Immature natural killer cell (primary cell): Measurements from ENCODE around the gene PI16. TPM values are rescaled to one million over a fixed set of nuclear protein-coding genes. Genes with fewer than 3 reads are reported as not detected.

Experiments
- DNase-seq, 3 donors: peaks; one replicate each; pipeline ENCODE4 v3.0.0; 2022; ENCODE audit warnings: mixed read lengths in 1 of 3
- H3K27ac Mint-ChIP-seq, 6 donors: one replicate each; pipeline ENCODE4 v1.8.0; 2020; ENCODE audit warnings: mixed read lengths in 6 of 6, mild to moderate bottlenecking in 5 of 6, inconsistent platforms in 4 of 6, moderate library complexity in 3 of 6
- H3K27me3 Mint-ChIP-seq, 3 donors: one replicate each; pipeline ENCODE4 v1.8.0; 2020 to 2021; ENCODE audit warnings: low read depth in 3 of 3, mild to moderate bottlenecking in 3 of 3, mixed read lengths in 3 of 3, moderate library complexity in 3 of 3, inconsistent platforms in 1 of 3
- H3K36me3 Mint-ChIP-seq, 3 donors: one replicate each; pipeline ENCODE4 v1.8.0; 2020; ENCODE audit warnings: mixed read lengths in 3 of 3, inconsistent platforms in 2 of 3, mild to moderate bottlenecking in 2 of 3
- H3K4me1 Mint-ChIP-seq, 2 donors: one replicate each; pipeline ENCODE4 v1.8.0; 2020; ENCODE audit warnings: inconsistent platforms in 2 of 2, mild to moderate bottlenecking in 2 of 2, mixed read lengths in 2 of 2, moderate library complexity in 1 of 2
- H3K4me3 Mint-ChIP-seq, 5 donors: one replicate each; pipeline ENCODE4 v1.8.0; 2020; ENCODE audit warnings: mild to moderate bottlenecking in 5 of 5, mixed read lengths in 5 of 5, inconsistent platforms in 3 of 5, moderate library complexity in 3 of 5
- H3K9me3 Mint-ChIP-seq, 6 donors: one replicate each; pipeline ENCODE4 v1.8.0; 2020; ENCODE audit warnings: mild to moderate bottlenecking in 6 of 6, mixed read lengths in 6 of 6, inconsistent platforms in 4 of 6, moderate library complexity in 3 of 6
- polyA plus RNA-seq, 3 donors: library from polyadenylated mRNA; unstranded; fragments of 300-500 nt; fragmentation: Illumina TruSeq; gene quantifications; one replicate each; pipeline ENCODE4 v1.2.3, GENCODE V29; 2021

Gene PI16
- polyA plus RNA-seq, 3 donors from 2014 or later, result 3.6 to 6.9 (median 3.6) TPM

DNA sequence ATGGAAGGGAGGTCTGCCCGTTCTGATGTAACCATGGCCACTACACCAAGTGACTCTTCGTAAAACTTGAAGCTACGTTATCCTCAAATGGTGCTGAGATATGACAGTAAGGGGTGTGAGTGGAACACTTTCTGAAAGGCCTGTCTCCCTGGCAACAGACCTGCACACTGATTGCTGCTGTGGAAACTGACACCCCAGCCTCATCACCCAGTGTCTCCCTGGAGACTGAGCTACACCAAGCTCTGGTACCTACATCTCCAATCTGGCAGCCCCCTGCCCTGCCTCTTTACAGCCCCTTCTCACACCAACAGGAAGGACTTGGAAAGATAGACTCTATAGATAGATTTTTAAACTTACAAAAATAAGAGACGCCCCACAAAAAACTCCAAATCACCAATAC, 13.2 kb downstream of the PI16 start:
- no peak for DNase-seq
- H3K9me3 Mint-ChIP-seq, result no peaks in the 10 kb centered on the region
- H3K4me1 Mint-ChIP-seq, result peaks cover 12 to 17% of the 10 kb centered on the region in 2 donors
- H3K4me3 Mint-ChIP-seq, result no peak overlapping the region
- H3K27ac Mint-ChIP-seq, result no peak overlapping the region
- peaks cover 6 to 44% (median 12%) of the 10 kb centered on the region in 3 donors for H3K36me3 Mint-ChIP-seq
- peaks cover 0 to 6% (median 2%) of the 10 kb centered on the region in 3 donors for H3K27me3 Mint-ChIP-seq

- Mint-ChIP-seq H3K27ac (peak overlapping the region in 1 of 6 donors; percentile 12), H3K27me3 (peaks cover 0 to 5% (median 2%) of the 10 kb centered on the region in 3 donors), H3K36me3 (peaks cover 7 to 49% (median 12%) of the 10 kb centered on the region in 3 donors), H3K4me1 (peaks cover 5 to 11% of the 10 kb centered on the region in 2 donors), H3K9me3 (no peaks in the 10 kb centered on the region), H3K4me3 (no peak overlapping the region)
- no peak for DNase-seq
Observed at GRCh38 chr6:36968266-36968977, 13.9 kb downstream of the PI16 start.

GRCh38 chr6:36969240-36969691, 14.7 kb downstream of the PI16 start:
- peaks cover 11 to 49% (median 19%) of the 10 kb centered on the region in 3 donors for H3K36me3 Mint-ChIP-seq
- H3K9me3 Mint-ChIP-seq, result no peaks in the 10 kb centered on the region
- H3K27ac Mint-ChIP-seq, result no peak overlapping the region
- DNase-seq, result no peak
- H3K4me3 Mint-ChIP-seq, result no peak overlapping the region
- H3K27me3 Mint-ChIP-seq, result peaks cover 0 to 5% (median 2%) of the 10 kb centered on the region in 3 donors
- H3K4me1 Mint-ChIP-seq, result peaks cover 0 to 4% of the 10 kb centered on the region in 2 donors

DNA sequence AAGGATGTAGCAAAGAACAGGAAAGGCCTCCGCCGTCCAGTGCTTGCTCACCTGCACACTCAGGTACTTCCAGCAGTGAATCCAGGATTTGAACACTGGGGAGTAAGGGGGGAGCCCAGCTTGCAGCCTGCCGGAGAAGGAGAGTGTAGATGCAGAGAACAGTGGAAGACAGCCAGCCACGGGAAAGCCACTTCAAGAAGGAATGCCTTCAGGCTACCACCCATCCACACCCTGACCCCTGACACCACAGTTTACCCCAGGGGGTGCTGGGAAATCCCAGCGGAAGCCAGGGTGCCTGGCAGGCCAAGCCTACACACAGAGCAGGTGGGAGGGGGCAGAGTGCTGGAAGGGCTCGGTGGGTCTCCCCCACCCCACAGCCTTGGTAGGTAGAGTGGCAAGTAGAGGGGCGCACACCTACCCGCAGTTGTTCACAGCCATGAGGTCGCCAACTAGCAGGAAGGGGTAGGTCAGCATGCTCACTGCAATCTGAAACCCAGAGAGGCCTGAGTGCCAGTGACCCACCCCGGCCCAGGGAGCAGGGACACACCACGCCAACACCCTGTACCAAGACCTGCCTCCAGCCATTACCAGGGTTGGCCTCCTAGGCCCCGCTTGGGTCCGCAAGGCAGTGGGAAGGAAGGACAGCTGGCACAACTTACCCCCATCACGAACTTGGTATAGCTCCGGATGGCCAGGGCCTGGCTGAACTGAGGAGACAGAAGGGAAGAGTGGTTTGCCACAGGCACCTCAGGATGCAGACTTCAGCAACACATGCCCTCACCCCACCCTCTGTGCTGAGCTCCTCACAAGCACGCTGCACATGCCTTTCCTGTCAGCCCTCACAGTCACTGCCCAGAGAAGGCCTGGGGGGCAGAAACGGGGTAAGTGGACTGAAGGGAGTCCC, 15.7 kb downstream of the PI16 start:
- H3K36me3 Mint-ChIP-seq, result peaks cover 11 to 57% (median 19%) of the 10 kb centered on the region in 3 donors
- H3K4me1 Mint-ChIP-seq, result no peaks in the 10 kb centered on the region
- no peak for DNase-seq
- peak overlapping the region in 2 of 6 donors; percentile 46 to 48 for H3K27ac Mint-ChIP-seq
- peaks cover 0 to 5% (median 2%) of the 10 kb centered on the region in 3 donors for H3K27me3 Mint-ChIP-seq
- no peaks in the 10 kb centered on the region for H3K9me3 Mint-ChIP-seq
- no peak overlapping the region for H3K4me3 Mint-ChIP-seq

DNA sequence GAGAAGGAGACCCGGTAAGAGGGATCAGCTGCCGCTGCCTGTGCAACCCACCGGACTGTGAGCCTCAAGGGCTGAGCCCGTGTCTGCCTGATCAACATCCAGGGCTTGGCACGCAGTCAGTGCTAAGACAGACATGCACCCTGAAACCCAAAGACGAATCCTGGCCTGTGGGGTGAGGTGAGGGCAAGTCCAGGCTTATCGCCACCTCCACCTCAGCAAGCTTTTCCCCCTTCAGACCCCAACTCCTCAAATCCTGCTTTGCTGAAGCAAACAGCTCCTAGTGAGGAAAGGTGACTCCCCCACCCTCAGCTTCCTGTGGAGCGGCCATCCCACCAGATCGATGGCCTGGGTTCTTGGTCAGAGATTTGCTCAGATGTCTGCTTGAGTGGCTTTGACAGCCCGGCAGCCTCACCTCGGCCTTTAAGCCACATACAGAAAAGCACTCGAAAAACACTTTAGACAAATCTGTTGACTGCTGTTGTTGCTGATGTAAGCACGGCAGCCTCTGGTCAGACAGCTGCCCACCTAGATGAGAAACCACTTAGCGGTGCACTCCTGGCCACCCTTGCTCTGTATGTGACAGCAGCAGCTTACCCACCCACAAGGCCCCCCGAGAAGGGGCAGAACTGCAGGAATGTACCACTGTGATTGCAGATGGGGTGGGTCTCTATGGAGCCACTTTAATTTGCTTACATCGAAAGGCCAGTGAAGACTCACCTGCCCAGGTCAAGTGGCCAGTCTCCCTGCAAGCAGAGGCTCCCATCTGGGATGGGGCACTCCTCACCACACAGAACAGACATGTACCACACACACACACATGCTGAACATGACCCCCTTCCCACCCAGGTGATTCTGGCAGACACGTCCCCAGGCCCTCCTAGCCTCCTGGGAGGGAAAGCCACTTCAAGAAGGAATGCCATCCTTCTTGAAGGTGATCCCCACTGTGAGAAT, 16.6 kb downstream of the PI16 start:
- Mint-ChIP-seq H3K4me3 (no peak overlapping the region), H3K27ac (no peak overlapping the region), H3K27me3 (peaks cover 0 to 5% (median 2%) of the 10 kb centered on the region in 3 donors), H3K9me3 (no peaks in the 10 kb centered on the region), H3K4me1 (no peaks in the 10 kb centered on the region), H3K36me3 (peaks cover 15 to 64% (median 24%) of the 10 kb centered on the region in 3 donors)
- no peak for DNase-seq

GRCh38 chr6:36971921-36972673, 17.6 kb downstream of the PI16 start:
- H3K36me3 Mint-ChIP-seq, result peaks cover 15 to 64% (median 24%) of the 10 kb centered on the region in 3 donors
- H3K4me3 Mint-ChIP-seq, result no peak overlapping the region
- H3K9me3 Mint-ChIP-seq, result no peaks in the 10 kb centered on the region

GRCh38 chr6:36973190-36973589, 18.7 kb downstream of the PI16 start:
- no peaks in the 10 kb centered on the region for H3K9me3 Mint-ChIP-seq
- H3K27ac Mint-ChIP-seq, result no peak overlapping the region
- no peak overlapping the region for H3K4me3 Mint-ChIP-seq
- peaks cover 20 to 60% (median 24%) of the 10 kb centered on the region in 3 donors for H3K36me3 Mint-ChIP-seq
- DNase-seq, result no peak
- H3K4me1 Mint-ChIP-seq, result no peaks in the 10 kb centered on the region
- peaks cover 0 to 6% (median 0%) of the 10 kb centered on the region in 3 donors for H3K27me3 Mint-ChIP-seq

More at GRCh38 chr6:36971921-36972673, 17.6 kb downstream of the PI16 start:
- peak overlapping the region in 1 of 6 donors; percentile 74 for H3K27ac Mint-ChIP-seq
- no peaks in the 10 kb centered on the region for H3K4me1 Mint-ChIP-seq
- no peak for DNase-seq
- peaks cover 0 to 7% (median 0%) of the 10 kb centered on the region in 3 donors for H3K27me3 Mint-ChIP-seq

- Mint-ChIP-seq H3K27me3 (peaks cover 0 to 6% (median 0%) of the 10 kb centered on the region in 3 donors), H3K4me3 (peak overlapping the region in 1 of 5 donors; percentile 4), H3K36me3 (peaks cover 20 to 59% (median 24%) of the 10 kb centered on the region in 3 donors), H3K9me3 (no peaks in the 10 kb centered on the region), H3K4me1 (no peaks in the 10 kb centered on the region), H3K27ac (no peak overlapping the region)
- DNase-seq, result no peak
Observed at GRCh38 chr6:36973647-36974046, 19.1 kb downstream of the PI16 start.

DNA sequence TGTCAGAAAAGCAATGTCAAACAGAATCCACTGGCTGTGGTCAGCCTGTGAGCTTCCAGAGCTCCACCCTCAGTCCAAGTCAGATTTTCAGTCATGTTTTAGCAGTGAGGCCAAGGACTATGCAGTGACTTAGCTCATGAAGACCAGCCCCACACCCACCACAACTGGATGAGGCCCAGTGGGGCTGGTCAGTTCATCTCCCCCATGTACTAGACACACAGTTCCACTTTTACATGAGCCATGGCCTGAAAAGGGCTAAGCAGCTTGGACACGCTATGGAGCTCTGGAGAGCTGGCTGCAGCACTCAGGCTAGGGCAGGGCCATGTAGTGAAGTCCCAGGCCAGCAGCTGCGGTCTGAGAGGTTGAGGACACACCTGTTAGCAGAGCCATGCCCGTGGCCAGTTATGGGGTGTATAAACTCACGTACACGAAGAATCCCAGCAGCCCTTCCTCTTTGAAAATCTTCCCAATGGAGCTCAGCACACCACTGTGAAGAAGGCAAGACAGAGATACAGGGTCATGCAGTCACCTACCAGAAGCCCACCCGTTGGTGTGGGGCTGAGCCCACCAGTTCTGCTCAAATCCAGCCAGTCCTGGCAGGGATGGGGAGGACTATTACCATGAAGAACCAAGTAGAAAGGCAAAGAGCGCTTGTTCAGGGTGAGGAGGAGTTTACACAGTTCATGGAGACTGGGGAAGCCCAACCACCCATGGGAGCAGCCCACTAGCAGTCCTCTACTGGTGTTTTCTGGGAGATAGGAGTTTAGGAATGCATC, 20.9 kb downstream of the PI16 start:
- Mint-ChIP-seq H3K36me3 (peaks cover 17 to 49% (median 21%) of the 10 kb centered on the region in 3 donors), H3K27ac (no peak overlapping the region), H3K4me3 (no peak overlapping the region), H3K9me3 (no peaks in the 10 kb centered on the region), H3K27me3 (peaks cover 0 to 3% (median 0%) of the 10 kb centered on the region in 3 donors), H3K4me1 (peaks cover 10 to 16% of the 10 kb centered on the region in 2 donors)
- DNase-seq, result no peak

GRCh38 chr6:36976007-36976264, 21.4 kb downstream of the PI16 start:
- no peak overlapping the region for H3K4me3 Mint-ChIP-seq

GRCh38 chr6:36976509-36976908, 22.0 kb downstream of the PI16 start:
- peaks cover 0 to 3% (median 0%) of the 10 kb centered on the region in 3 donors for H3K27me3 Mint-ChIP-seq
- peaks cover 16 to 24% of the 10 kb centered on the region in 2 donors for H3K4me1 Mint-ChIP-seq
- no peak overlapping the region for H3K4me3 Mint-ChIP-seq
- H3K36me3 Mint-ChIP-seq, result peaks cover 17 to 49% (median 20%) of the 10 kb centered on the region in 3 donors
- no peak for DNase-seq
- H3K27ac Mint-ChIP-seq, result no peak overlapping the region
- H3K9me3 Mint-ChIP-seq, result peaks cover 0 to 2% (median 0%) of the 10 kb centered on the region in 6 donors

More at GRCh38 chr6:36976007-36976264, 21.4 kb downstream of the PI16 start:
- H3K9me3 Mint-ChIP-seq, result peaks cover 0 to 2% (median 0%) of the 10 kb centered on the region in 6 donors
- no peak for DNase-seq
- peaks cover 17 to 49% (median 21%) of the 10 kb centered on the region in 3 donors for H3K36me3 Mint-ChIP-seq
- peaks cover 0 to 3% (median 0%) of the 10 kb centered on the region in 3 donors for H3K27me3 Mint-ChIP-seq
- peaks cover 13 to 22% of the 10 kb centered on the region in 2 donors for H3K4me1 Mint-ChIP-seq
- no peak overlapping the region for H3K27ac Mint-ChIP-seq

- Mint-ChIP-seq H3K4me3 (no peak overlapping the region), H3K36me3 (peaks cover 15 to 45% (median 17%) of the 10 kb centered on the region in 3 donors), H3K4me1 (peaks cover 20 to 29% of the 10 kb centered on the region in 2 donors), H3K27ac (no peak overlapping the region), H3K9me3 (peaks cover 0 to 2% (median 0%) of the 10 kb centered on the region in 6 donors), H3K27me3 (peaks cover 0 to 3% (median 1%) of the 10 kb centered on the region in 3 donors)
- DNase-seq, result no peak
Observed at GRCh38 chr6:36976931-36977330, 22.4 kb downstream of the PI16 start.
